ENCODE results near the gene BCL10. TPM values are rescaled to one million over a fixed set of nuclear protein-coding genes. Genes with fewer than 3 reads are reported as not detected.

Gene BCL10
- total RNA-seq, 1 experiment from 2014 or later = 33.8 TPM

DNA sequence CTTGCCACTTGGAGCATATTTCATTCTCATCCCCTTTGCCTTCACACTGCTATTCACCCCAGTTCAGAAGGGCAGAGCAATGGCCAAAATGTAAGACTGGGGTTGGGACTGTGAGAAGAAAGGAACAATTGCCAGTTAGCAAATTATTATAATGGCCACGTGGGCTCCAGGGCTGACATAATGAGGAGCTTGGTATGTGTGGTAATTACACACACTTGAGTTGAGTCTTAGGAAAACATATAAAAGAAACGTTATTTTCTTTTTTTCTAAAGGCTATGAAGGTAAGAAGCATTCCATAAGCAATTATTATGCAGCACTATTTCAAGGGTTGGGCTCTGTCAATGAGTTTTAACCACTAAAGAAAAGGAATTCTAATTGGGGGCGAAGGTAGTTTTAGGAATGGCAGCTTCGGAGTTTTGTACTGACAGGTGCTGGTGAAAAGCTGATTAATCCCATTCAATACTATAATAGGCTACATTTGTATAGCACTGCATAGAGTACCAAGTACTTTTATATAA lies 32.5 kb upstream of the BCL10 start (continued):
- TF ChIP-seq, protein P1, sequence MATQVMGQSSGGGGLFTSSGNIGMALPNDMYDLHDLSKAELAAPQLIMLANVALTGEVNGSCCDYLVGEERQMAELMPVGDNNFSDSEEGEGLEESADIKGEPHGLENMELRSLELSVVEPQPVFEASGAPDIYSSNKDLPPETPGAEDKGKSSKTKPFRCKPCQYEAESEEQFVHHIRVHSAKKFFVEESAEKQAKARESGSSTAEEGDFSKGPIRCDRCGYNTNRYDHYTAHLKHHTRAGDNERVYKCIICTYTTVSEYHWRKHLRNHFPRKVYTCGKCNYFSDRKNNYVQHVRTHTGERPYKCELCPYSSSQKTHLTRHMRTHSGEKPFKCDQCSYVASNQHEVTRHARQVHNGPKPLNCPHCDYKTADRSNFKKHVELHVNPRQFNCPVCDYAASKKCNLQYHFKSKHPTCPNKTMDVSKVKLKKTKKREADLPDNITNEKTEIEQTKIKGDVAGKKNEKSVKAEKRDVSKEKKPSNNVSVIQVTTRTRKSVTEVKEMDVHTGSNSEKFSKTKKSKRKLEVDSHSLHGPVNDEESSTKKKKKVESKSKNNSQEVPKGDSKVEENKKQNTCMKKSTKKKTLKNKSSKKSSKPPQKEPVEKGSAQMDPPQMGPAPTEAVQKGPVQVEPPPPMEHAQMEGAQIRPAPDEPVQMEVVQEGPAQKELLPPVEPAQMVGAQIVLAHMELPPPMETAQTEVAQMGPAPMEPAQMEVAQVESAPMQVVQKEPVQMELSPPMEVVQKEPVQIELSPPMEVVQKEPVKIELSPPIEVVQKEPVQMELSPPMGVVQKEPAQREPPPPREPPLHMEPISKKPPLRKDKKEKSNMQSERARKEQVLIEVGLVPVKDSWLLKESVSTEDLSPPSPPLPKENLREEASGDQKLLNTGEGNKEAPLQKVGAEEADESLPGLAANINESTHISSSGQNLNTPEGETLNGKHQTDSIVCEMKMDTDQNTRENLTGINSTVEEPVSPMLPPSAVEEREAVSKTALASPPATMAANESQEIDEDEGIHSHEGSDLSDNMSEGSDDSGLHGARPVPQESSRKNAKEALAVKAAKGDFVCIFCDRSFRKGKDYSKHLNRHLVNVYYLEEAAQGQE (IDR thresholded peaks at IDR 0.05; ENCODE audit: low read depth) = no peak
- TF ChIP-seq ELF1 (IDR thresholded peaks at IDR 0.05; ENCODE audit: borderline replicate concordance, low read depth) (no peak), EGR1 (IDR thresholded peaks at IDR 0.05; ENCODE audit: low read depth) (no peak), JUND (IDR thresholded peaks at IDR 0.05) (no peak), SRF (IDR thresholded peaks at IDR 0.05; ENCODE audit: low read depth) (no peak), EZH2phosphoT487 (IDR thresholded peaks at IDR 0.05; ENCODE audit: borderline replicate concordance) (no peak), TCF7L2 (IDR thresholded peaks at IDR 0.05; ENCODE audit: borderline replicate concordance, extremely low read depth, insufficient read depth, insufficient read length) (no peak), CEBPB (IDR thresholded peaks at IDR 0.05; ENCODE audit: low read depth) (no peak)
- TF ChIP-seq, protein P2, sequence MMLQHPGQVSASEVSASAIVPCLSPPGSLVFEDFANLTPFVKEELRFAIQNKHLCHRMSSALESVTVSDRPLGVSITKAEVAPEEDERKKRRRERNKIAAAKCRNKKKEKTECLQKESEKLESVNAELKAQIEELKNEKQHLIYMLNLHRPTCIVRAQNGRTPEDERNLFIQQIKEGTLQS (IDR thresholded peaks at IDR 0.05) = no peak
- TF ChIP-seq, protein P3, sequence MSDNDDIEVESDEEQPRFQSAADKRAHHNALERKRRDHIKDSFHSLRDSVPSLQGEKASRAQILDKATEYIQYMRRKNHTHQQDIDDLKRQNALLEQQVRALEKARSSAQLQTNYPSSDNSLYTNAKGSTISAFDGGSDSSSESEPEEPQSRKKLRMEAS (IDR thresholded peaks at IDR 0.05) = no peak

All from HCT116 (cell line).